ENCODE measurements around the gene CA12.
A peak's percentile ranks its signal among the peaks of the same experiment; 100 is the strongest.

The CA12 gene

DNA sequence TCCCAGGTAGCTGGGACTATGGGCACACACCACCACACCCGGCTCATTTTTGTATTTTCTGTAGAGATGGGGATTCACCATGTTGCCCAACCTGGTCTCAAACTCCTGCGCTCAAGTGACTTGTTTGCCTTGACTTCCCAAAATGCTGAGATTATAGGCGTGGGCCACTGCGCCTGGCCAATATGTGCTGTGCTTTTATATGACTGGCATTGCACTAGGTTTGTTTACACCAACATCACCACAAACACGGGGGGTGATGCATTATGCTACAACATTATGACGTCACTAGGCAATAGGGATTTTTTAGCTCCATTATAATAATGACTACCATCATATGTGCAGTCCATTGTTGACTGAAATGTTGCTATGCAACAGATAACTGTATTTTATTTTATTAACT lies 97.3 kb downstream of the CA12 start:
- H3K79me2 ChIP-seq, result no peaks in the 10 kb centered on the region
- no peak overlapping the region for H3K27ac ChIP-seq
- no peak overlapping the region for H3K9ac ChIP-seq
- no peaks in the 10 kb centered on the region for H3K36me3 ChIP-seq (ENCODE audit: control insufficient read depth, insufficient read depth, low read length)
- no peaks in the 10 kb centered on the region for H3K27me3 ChIP-seq (ENCODE audit: control insufficient read depth, insufficient read depth, low read length)
- no peak overlapping the region for H3K4me3 ChIP-seq (ENCODE audit: low read depth, low read length)
- no peak overlapping the region for H2AFZ ChIP-seq
- no peak overlapping the region for H3K4me2 ChIP-seq (ENCODE audit: low read length)
- no peak for TF ChIP-seq CTCF (IDR thresholded peaks at IDR 0.05)
- H3K9me3 ChIP-seq (ENCODE audit: control insufficient read depth, low read length), result no peaks in the 10 kb centered on the region
- no peaks in the 10 kb centered on the region for H3K4me1 ChIP-seq

DNA sequence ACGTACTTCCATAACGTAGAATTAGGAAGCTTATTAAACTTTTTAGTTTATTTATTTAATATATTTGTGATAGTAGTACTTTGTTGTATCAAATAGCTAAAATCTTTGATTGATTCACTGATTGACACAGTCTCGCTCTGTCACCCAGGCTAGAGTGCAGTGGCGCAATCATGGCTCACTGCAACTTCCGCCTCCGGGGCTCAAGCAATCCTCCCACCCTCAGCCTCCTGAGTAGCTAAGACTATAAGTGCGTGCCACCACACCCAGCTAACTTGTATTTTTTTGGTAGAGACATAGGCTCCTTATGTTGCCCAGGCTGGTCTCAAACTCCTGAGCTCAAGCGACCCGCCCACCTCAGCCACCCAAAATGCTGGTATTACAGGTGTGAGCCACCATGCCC lies 98.5 kb downstream of the CA12 start:
- H3K9me3 ChIP-seq (ENCODE audit: control insufficient read depth, low read length), result no peaks in the 10 kb centered on the region
- H3K4me2 ChIP-seq (ENCODE audit: low read length), result no peak overlapping the region
- H3K9ac ChIP-seq, result no peak overlapping the region
- H3K27me3 ChIP-seq (ENCODE audit: control insufficient read depth, insufficient read depth, low read length), result no peaks in the 10 kb centered on the region
- no peaks in the 10 kb centered on the region for H3K4me1 ChIP-seq
- H3K4me3 ChIP-seq (ENCODE audit: low read depth, low read length), result no peak overlapping the region
- no peak for TF ChIP-seq CTCF (IDR thresholded peaks at IDR 0.05)
- H3K27ac ChIP-seq, result no peak overlapping the region
- no peaks in the 10 kb centered on the region for H3K36me3 ChIP-seq (ENCODE audit: control insufficient read depth, insufficient read depth, low read length)
- H3K79me2 ChIP-seq, result no peaks in the 10 kb centered on the region
- no peak overlapping the region for H2AFZ ChIP-seq

GRCh38 chr15:63277893-63278456 lies 103.7 kb downstream of the CA12 start:
- TF ChIP-seq CTCF (IDR thresholded peaks at IDR 0.05), result no peak
- peak overlapping the region; percentile 81 for H3K4me3 ChIP-seq (ENCODE audit: low read depth, low read length)
- H3K9ac ChIP-seq, result peak overlapping the region; percentile 37
- H3K4me1 ChIP-seq, result no peaks in the 10 kb centered on the region
- H3K4me2 ChIP-seq (ENCODE audit: low read length), result peak overlapping the region; percentile 89
- H3K27ac ChIP-seq, result peak overlapping the region; percentile 82
- peak overlapping the region; percentile 98 for H2AFZ ChIP-seq
- H3K79me2 ChIP-seq, result no peaks in the 10 kb centered on the region
- no peaks in the 10 kb centered on the region for H3K27me3 ChIP-seq (ENCODE audit: control insufficient read depth, insufficient read depth, low read length)
- H3K9me3 ChIP-seq (ENCODE audit: control insufficient read depth, low read length), result no peaks in the 10 kb centered on the region
- H3K36me3 ChIP-seq (ENCODE audit: control insufficient read depth, insufficient read depth, low read length), result no peaks in the 10 kb centered on the region

GRCh38 chr15:63277038-63277892 lies 104.4 kb downstream of the CA12 start, which contains the start of gene APH1B:
APH1B (plus strand) TSS chr15:63277605; CDS start chr15:63277624, 19 bp downstream.
- peak within 1 kb of the TSS; percentile 82 for H3K27ac ChIP-seq
- no peaks in the 10 kb centered on the region for H3K9me3 ChIP-seq (ENCODE audit: control insufficient read depth, low read length)
- H3K79me2 ChIP-seq, result no peaks in the 10 kb centered on the region
- H3K9ac ChIP-seq, result peak within 1 kb of the TSS; percentile 37
- peak within 1 kb of the TSS; percentile 81 for H3K4me3 ChIP-seq (ENCODE audit: low read depth, low read length)
- no peak for TF ChIP-seq CTCF (IDR thresholded peaks at IDR 0.05)
- H3K4me1 ChIP-seq, result no peaks in the 10 kb centered on the region
- H2AFZ ChIP-seq, result peak within 1 kb of the TSS; percentile 98
- H3K27me3 ChIP-seq (ENCODE audit: control insufficient read depth, insufficient read depth, low read length), result no peaks in the 10 kb centered on the region
- H3K4me2 ChIP-seq (ENCODE audit: low read length), result peak within 1 kb of the TSS; percentile 89
- H3K36me3 ChIP-seq (ENCODE audit: control insufficient read depth, insufficient read depth, low read length), result no peaks in the 10 kb centered on the region
